Lower leg skin (tissue), 4 donors: ENCODE measurements around the gene SHKBP1. TPM values are rescaled to one million over a fixed set of nuclear protein-coding genes. Genes with fewer than 3 reads are reported as not detected.
"Not testable (repeated sequence)": the region's sequence is repeated elsewhere in the genome, so short reads cannot be mapped to it uniquely, and the experiment has no call there.

Source experiments
- DNase-seq, 2 donors: peaks; one replicate each; pipeline ENCODE4 v3.0.0-alpha.2; 2019; ENCODE audit warnings: low spot score in 2 of 2
- H3K4me3 ChIP-seq: fragments of 200-600 bp; sonication (generic); 2 replicates; pipeline ENCODE4 v1.5.1; 2017; ENCODE audit warnings: mild to moderate bottlenecking, low read depth; ENCODE audit not compliant: poor library complexity, severe bottlenecking
- POLR2A ChIP-seq, 2 donors: fragments of 450-650 bp; IDR thresholded peaks; one replicate each; pipeline ENCODE4 v1.6.1; 2016 to 2017; ENCODE audit warnings: antibody characterized with exemption in 2 of 2, mild to moderate bottlenecking in 1 of 2, moderate library complexity in 1 of 2
- WGBS, 2 donors: methylation state at CpG; one replicate each; pipeline ENCODE4 v1.1.5; 2018; 5-methylcytosine and 5-hydroxymethylcytosine counted together
- intact Hi-C: fragments of 100-400 bp; cut with DNase I; formaldehyde crosslinking; loops from one replicate; pipeline ENCODE4 v1.15.0; 2023; ENCODE audit warnings: low total_unique reads
- total RNA-seq, 4 donors: library from RNA; depleted of rRNA; stranded (reverse); fragments of >200 nt; gene quantifications; one replicate each; pipeline ENCODE4 v1.1.0, GENCODE V29; 2016
- TF ChIP-seq, protein P1 (sequence below), 3 donors: fragments of 450-650 bp; IDR thresholded peaks; one replicate each; pipeline ENCODE4 v1.5.1; 2016; ENCODE audit warnings: antibody characterized with exemption in 3 of 3, mild to moderate bottlenecking in 3 of 3, moderate library complexity in 2 of 3

Gene SHKBP1
- total RNA-seq, 4 donors from 2014 or later = 39.6 to 53.4 (median 43.0) TPM

- whole genome bisulfite sequencing, 2 donors = 95 to 98% methylated on average over 14 of the region's 14 CpGs
- no peak for TF ChIP-seq POLR2A (IDR thresholded peaks at IDR 0.05)
- TF ChIP-seq, protein P1, sequence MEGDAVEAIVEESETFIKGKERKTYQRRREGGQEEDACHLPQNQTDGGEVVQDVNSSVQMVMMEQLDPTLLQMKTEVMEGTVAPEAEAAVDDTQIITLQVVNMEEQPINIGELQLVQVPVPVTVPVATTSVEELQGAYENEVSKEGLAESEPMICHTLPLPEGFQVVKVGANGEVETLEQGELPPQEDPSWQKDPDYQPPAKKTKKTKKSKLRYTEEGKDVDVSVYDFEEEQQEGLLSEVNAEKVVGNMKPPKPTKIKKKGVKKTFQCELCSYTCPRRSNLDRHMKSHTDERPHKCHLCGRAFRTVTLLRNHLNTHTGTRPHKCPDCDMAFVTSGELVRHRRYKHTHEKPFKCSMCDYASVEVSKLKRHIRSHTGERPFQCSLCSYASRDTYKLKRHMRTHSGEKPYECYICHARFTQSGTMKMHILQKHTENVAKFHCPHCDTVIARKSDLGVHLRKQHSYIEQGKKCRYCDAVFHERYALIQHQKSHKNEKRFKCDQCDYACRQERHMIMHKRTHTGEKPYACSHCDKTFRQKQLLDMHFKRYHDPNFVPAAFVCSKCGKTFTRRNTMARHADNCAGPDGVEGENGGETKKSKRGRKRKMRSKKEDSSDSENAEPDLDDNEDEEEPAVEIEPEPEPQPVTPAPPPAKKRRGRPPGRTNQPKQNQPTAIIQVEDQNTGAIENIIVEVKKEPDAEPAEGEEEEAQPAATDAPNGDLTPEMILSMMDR (IDR thresholded peaks at IDR 0.05) = no peak
- H3K4me3 ChIP-seq = no peak overlapping the region
- intact Hi-C loops = no loop called here
- DNase-seq = no peak
Measured at GRCh38 chr19:40586611-40587010, 9.9 kb downstream of the SHKBP1 start.

DNA sequence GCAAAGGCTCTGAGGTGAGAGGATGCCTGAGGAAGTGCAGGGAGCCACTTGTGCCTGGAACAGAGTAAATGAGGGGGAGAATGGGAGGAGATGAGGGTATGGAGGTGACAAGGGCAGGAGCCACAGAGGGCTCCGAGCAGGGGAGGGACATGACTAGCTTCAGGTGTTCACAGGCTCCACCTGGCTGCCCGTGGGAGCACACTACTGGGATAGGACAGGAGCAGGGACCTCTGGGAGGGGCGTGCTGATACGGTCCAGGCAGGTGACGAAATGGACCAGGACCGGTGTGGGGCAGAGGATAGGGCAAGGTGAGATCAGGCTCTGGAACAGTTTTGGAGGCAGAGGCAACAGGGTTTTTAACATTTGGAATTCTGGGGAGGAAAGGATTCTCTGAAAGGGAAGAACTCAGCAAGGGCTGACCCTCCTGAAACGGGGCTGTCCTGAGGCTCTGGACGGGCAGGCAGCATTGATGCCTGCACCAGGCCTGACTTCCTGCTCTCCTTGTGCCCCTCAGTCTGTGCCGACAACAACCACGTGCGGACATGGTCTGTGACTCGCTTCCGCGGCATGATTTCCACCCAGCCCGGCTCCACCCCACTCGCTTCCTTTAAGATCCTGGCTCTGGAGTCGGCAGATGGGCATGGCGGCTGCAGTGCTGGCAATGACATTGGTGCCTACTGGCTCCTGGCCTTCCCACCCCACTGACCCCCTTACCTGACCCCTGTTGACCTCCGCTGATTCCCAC, 11.6 kb downstream of the SHKBP1 start:
- 81 to 84% methylated on average over 19 of the region's 19 CpGs for WGBS, 2 donors
- no peak overlapping the region for H3K4me3 ChIP-seq
- intact Hi-C loops = no loop called here
- DNase-seq = no peak
- TF ChIP-seq, protein P1 (IDR thresholded peaks at IDR 0.05) = no peak
- no peak for TF ChIP-seq POLR2A (IDR thresholded peaks at IDR 0.05)

GRCh38 chr19:40588926-40589569, 12.4 kb downstream of the SHKBP1 start:
- no peak for DNase-seq
- WGBS, 2 donors = 74 to 75% methylated on average over 9 of the region's 9 CpGs
- H3K4me3 ChIP-seq = no peak overlapping the region
- TF ChIP-seq POLR2A (IDR thresholded peaks at IDR 0.05) = no peak
- TF ChIP-seq, protein P1 (IDR thresholded peaks at IDR 0.05) = no peak
- intact Hi-C loops = no loop called here

- 90 to 93% methylated on average over 26 of the region's 26 CpGs for WGBS, 2 donors
- no peak overlapping the region for H3K4me3 ChIP-seq
- intact Hi-C loops = loop anchor here (10.0 kb wide), 1 partner anchor 55 kb away; no protein-coding TSS in a partner anchor
- DNase-seq = no peak
- no peak for TF ChIP-seq POLR2A (IDR thresholded peaks at IDR 0.05)
- TF ChIP-seq, protein P1 (IDR thresholded peaks at IDR 0.05) = no peak
Measured at GRCh38 chr19:40589591-40590429, 13.1 kb downstream of the SHKBP1 start.

- DNase-seq = no peak
- intact Hi-C loops = loop anchor here (10.0 kb wide), 1 partner anchor 56 kb away; no protein-coding TSS in a partner anchor
- H3K4me3 ChIP-seq = no peak overlapping the region
- TF ChIP-seq, protein P1 (IDR thresholded peaks at IDR 0.05) = no peak
- no peak for TF ChIP-seq POLR2A (IDR thresholded peaks at IDR 0.05)
- 83 to 84% methylated on average over 22 of the region's 22 CpGs for WGBS, 2 donors
Measured at GRCh38 chr19:40590464-40591265, 14.0 kb downstream of the SHKBP1 start.

- intact Hi-C loops = loop anchor here (10.0 kb wide), 1 partner anchor 57 kb away; no protein-coding TSS in a partner anchor
- WGBS, 2 donors = 84 to 91% methylated on average over 4 of the region's 4 CpGs
- not testable (repeated sequence) for H3K4me3 ChIP-seq, DNase-seq
Measured at GRCh38 chr19:40591724-40592123, 15.1 kb downstream of the SHKBP1 start.
